Small intestine (tissue), 4 donors: ENCODE measurements around the gene SLC26A3. TPM values are rescaled to one million over a fixed set of nuclear protein-coding genes. Genes with fewer than 3 reads are reported as not detected.

Source experiments
- polyA plus RNA-seq, 4 donors: library from polyadenylated mRNA; stranded (reverse) in 3 of 4; unstranded in 1 of 4; fragments of 200-250 nt in 3 of 4; fragments of 120-200 nt in 1 of 4; gene quantifications; one replicate each; pipeline versions ENCODE4 v1.2.1 to v1.2.3, GENCODE V29; 2013
- donor health status: healthy with polysubstance abuse.
- donor health status: Bipolar disorder and iron deficiency.
- donor health status: healthy.

The SLC26A3 gene
- polyA plus RNA-seq, 4 donors: 56.0 to 295 (median 96.4) TPM

Other genes starting within 250 kb of the SLC26A3 start
- 10 to 100 TPM; 10.3 to 41.6 (median 12.5) TPM for gene COG5, start 239.3 kb downstream of the SLC26A3 start, polyA plus RNA-seq
- gene DUS4L, start 239.3 kb downstream of the SLC26A3 start, polyA plus RNA-seq: 10 to 100 TPM in 1 of 4 donors, 1 to 10 TPM in 3; 3.5 to 13.8 (median 4.2) TPM
- 10 to 100 TPM; 16.8 to 39.6 (median 27.1) TPM for gene BCAP29, start 223.0 kb downstream of the SLC26A3 start, polyA plus RNA-seq
- under 1 TPM in 2 of 4 donors, not detected in 2; 0.18 to 0.30 TPM for gene SLC26A4, start 142.4 kb downstream of the SLC26A3 start, polyA plus RNA-seq
- gene CBLL1, start 59.1 kb downstream of the SLC26A3 start, polyA plus RNA-seq: 10 to 100 TPM in 1 of 4 donors, 1 to 10 TPM in 3; 6.2 to 23.6 (median 8.3) TPM
- 100 to 1,000 TPM in 1 of 4 donors, 10 to 100 TPM in 3; 45.4 to 153 (median 84.0) TPM for gene DLD, start 88.0 kb upstream of the SLC26A3 start, polyA plus RNA-seq
- 100 to 1,000 TPM in 2 of 4 donors, 10 to 100 TPM in 2; 15.9 to 190 (median 71.5) TPM for gene LAMB1, start 199.9 kb upstream of the SLC26A3 start, polyA plus RNA-seq